ENCODE data around the gene REXO4.
A peak's percentile ranks its signal among the peaks of the same experiment; 100 is the strongest.
"Not testable (repeated sequence)": the region's sequence is repeated elsewhere in the genome, so short reads cannot be mapped to it uniquely, and the experiment has no call there.

The REXO4 gene

GRCh38 chr9:133397370-133397769 is 20.4 kb downstream of the REXO4 start:
- no peak for DNase-seq
- intact Hi-C loops (cut with DNase I), result no loop called here

- peak in 6 of 42 donors; percentile 18 to 51 (median 33) for DNase-seq
- intact Hi-C loops (cut with DNase I), result no loop called here
These were observed 20.9 kb downstream of the REXO4 start for GRCh38 chr9:133396952-133397351.

GRCh38 chr9:133394687-133395271 is 23.0 kb downstream of the REXO4 start:
- intact Hi-C loops (cut with DNase I), result no loop called here
- no peak for DNase-seq

GRCh38 chr9:133393399-133393798 is 24.4 kb downstream of the REXO4 start:
- intact Hi-C loops (cut with DNase I), result no loop called here

GRCh38 chr9:133392308-133392707 is 25.5 kb downstream of the REXO4 start:
- intact Hi-C loops (cut with DNase I); DNase-seq: not testable (repeated sequence)

More at GRCh38 chr9:133393399-133393798, 24.4 kb downstream of the REXO4 start:
- no peak for DNase-seq

- DNase-seq; intact Hi-C loops (cut with DNase I): not testable (repeated sequence)
These were observed 26.4 kb downstream of the REXO4 start for GRCh38 chr9:133391449-133391848.

GRCh38 chr9:133390713-133391112 is 27.1 kb downstream of the REXO4 start:
- no peak for DNase-seq
- intact Hi-C loops (cut with DNase I), result no loop called here

- intact Hi-C loops (cut with DNase I), result no loop called here
- DNase-seq, result no peak
These were observed 28.2 kb downstream of the REXO4 start for GRCh38 chr9:133389562-133389961.

- intact Hi-C loops (cut with DNase I), result no loop called here
- no peak for DNase-seq
These were observed 28.7 kb downstream of the REXO4 start for GRCh38 chr9:133389025-133389557.

- intact Hi-C loops (cut with DNase I), result no loop called here
- DNase-seq, result no peak
These were observed 30.1 kb downstream of the REXO4 start for GRCh38 chr9:133387680-133388079.

GRCh38 chr9:133386338-133386737 is 31.5 kb downstream of the REXO4 start:
- no peak for DNase-seq
- intact Hi-C loops (cut with DNase I), result no loop called here

GRCh38 chr9:133385452-133385851 is 32.4 kb downstream of the REXO4 start:
- intact Hi-C loops (cut with DNase I), result no loop called here
- DNase-seq, result peak in 3 of 42 donors; percentile 20 to 24 (median 22)

- intact Hi-C loops (cut with DNase I), result no loop called here
- DNase-seq, result no peak
These were observed 33.0 kb downstream of the REXO4 start for GRCh38 chr9:133384736-133385321.

GRCh38 chr9:133383438-133383837 is 34.4 kb downstream of the REXO4 start:
- DNase-seq, result no peak
- intact Hi-C loops (cut with DNase I), result no loop called here

GRCh38 chr9:133382507-133383141 is 35.2 kb downstream of the REXO4 start:
- DNase-seq, result no peak
- intact Hi-C loops (cut with DNase I), result no loop called here

GRCh38 chr9:133380734-133381133 is 37.1 kb downstream of the REXO4 start:
- intact Hi-C loops (cut with DNase I), result no loop called here
- DNase-seq, result no peak

GRCh38 chr9:133379153-133380086 is 38.4 kb downstream of the REXO4 start:
- DNase-seq, result peak; percentile 50 to 92 (median 77)
- intact Hi-C loops (cut with DNase I), result loop anchor here (5.0 kb wide), 1 partner anchor 758 kb away; the partner anchor contains the start of gene WDR5

GRCh38 chr9:133378408-133378962 is 39.3 kb downstream of the REXO4 start:
- no peak for DNase-seq
- intact Hi-C loops (cut with DNase I), result loop anchor here (5.0 kb wide), 1 partner anchor 759 kb away; the partner anchor contains the start of gene WDR5

- intact Hi-C loops (cut with DNase I), result loop anchor here (5.0 kb wide), 1 partner anchor 760 kb away; the partner anchor contains the start of gene WDR5
- no peak for DNase-seq
These were observed 40.0 kb downstream of the REXO4 start for GRCh38 chr9:133377721-133378216.
